Measurements from ENCODE around the gene MCF2L2. TPM values are rescaled to one million over a fixed set of nuclear protein-coding genes. Genes with fewer than 3 reads are reported as not detected.

MCF2L2 gene
- total RNA-seq, 2 experiments from 2014 or later, result 6.5 to 8.2 TPM

DNA sequence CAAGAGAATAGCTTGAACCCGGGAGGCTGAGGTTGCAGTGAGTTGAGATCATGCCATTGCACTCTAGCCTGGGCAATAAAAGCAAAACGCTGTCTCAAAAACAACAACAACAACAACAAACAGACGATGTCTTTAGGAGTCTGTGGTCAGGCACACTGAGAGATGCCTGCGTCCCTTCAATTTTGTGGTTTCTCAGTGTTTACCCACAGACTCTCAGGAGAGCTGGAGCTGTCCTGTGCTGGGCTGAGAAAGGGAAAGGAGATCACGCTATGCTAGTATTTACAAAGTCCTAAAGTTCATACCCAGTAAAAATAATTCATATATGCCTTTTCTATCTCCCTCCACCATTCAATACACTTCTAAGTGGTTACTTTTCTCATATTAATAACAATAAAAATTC is 272.2 kb downstream of the MCF2L2 start:
- Mint-ChIP-seq H3K9me3 (no peaks in the 10 kb centered on the region), H3K4me1 (peaks cover 22% of the 10 kb centered on the region), H3K27ac (no peak overlapping the region), H3K36me3 (peaks cover 23% of the 10 kb centered on the region), H3K27me3 (no peaks in the 10 kb centered on the region), H3K4me3 (no peak overlapping the region)
- no peak for ATAC-seq (ENCODE audit: low read depth)
- POLR2A ChIA-PET, result no interaction called here
- no peak for DNase-seq

DNA sequence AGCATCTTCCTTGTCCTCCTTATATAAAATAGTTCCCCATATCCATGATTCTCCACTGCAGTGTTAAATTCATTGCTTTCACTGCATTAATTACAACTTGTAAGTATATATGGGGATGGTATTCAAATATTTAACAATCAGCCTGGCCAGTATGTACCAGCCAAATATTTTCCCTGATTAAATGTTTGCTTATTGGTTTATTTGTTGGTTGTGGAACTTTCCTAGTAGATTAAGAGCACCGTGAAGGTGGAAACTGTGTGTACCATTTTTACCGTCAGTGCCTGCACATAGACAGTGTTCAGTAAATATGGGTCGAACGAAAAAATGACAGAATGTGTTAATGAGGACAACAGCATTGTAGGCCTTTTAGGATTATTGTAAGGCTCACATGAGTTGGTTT is 272.9 kb downstream of the MCF2L2 start:
- no peaks in the 10 kb centered on the region for H3K27me3 Mint-ChIP-seq
- H3K36me3 Mint-ChIP-seq, result peaks cover 26% of the 10 kb centered on the region
- no peaks in the 10 kb centered on the region for H3K9me3 Mint-ChIP-seq
- no peak for DNase-seq
- ATAC-seq (ENCODE audit: low read depth), result no peak
- H3K27ac Mint-ChIP-seq, result no peak overlapping the region
- H3K4me3 Mint-ChIP-seq, result no peak overlapping the region
- POLR2A ChIA-PET, result no interaction called here
- H3K4me1 Mint-ChIP-seq, result peaks cover 20% of the 10 kb centered on the region

DNA sequence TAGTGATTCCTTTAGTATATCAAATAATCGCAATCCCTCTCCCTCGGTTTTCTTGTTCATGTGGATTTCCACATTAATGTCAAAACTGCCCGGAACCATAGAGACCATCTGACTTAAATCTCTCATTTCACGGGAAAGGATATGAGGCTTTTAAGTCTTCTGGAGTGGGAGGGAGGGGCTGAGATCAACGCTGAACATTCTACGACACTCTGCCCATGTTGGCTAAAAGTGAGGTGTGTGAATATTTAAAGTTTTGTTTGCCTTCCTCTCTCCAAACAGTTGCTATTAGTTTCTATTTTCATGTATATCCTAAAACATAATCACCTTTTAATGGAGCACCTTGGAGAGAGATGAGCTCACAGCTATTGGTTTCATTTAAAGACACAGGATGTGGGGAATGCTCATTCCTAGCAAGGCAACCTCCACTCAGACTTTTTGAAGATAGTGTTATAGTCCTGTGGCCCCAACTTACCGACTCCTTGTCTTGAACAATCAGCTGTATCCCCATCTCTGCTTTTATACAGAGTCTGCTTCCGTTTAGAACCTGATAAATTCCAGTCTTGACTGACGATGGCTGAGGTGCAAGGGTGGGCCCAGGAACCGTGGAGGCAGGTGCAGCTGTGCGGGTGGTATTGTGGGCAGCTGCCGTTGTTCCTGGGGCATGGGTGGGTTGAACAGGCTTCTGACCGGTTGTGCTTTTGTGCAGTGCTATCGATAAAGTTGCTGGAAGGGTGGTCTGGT is 275.0 kb downstream of the MCF2L2 start:
- Mint-ChIP-seq H3K27me3 (no peaks in the 10 kb centered on the region), H3K9me3 (no peaks in the 10 kb centered on the region), H3K4me3 (no peak overlapping the region), H3K4me1 (no peaks in the 10 kb centered on the region), H3K36me3 (peaks cover 32% of the 10 kb centered on the region), H3K27ac (no peak overlapping the region)
- POLR2A ChIA-PET, result no interaction called here
- ATAC-seq (ENCODE audit: low read depth) (no peak), DNase-seq (no peak)

DNA sequence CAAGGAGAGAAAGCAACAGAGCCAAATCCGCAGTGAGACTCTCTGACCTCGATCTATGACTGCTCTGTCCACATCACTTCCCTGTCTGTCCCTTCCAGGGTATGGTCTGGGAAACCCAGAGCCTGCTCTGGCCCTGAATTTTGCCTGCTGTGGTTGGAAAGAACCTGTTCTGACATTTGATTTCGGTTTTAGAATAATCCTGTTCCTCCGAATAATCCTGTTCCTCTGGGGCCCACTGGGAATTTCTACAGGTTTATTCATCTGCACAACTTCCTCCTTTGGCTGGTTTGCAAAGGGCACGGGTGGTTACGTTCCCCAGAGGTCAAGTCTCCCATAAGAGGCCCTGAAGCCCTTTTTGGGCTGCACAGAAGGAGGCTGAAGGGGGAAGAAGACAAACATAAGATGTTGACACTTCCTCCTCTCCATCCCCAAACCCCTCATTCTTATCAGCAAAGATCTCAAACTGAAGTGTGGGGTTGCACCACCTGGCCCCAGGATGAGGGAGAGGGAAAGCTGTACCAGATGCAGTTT is 276.5 kb downstream of the MCF2L2 start:
- no peaks in the 10 kb centered on the region for H3K9me3 Mint-ChIP-seq
- H3K4me3 Mint-ChIP-seq, result no peak overlapping the region
- no peaks in the 10 kb centered on the region for H3K4me1 Mint-ChIP-seq
- no peak for ATAC-seq (ENCODE audit: low read depth)
- H3K27me3 Mint-ChIP-seq, result no peaks in the 10 kb centered on the region
- POLR2A ChIA-PET, result no interaction called here
- H3K36me3 Mint-ChIP-seq, result peaks cover 27% of the 10 kb centered on the region
- no peak overlapping the region for H3K27ac Mint-ChIP-seq
- no peak for DNase-seq

DNA sequence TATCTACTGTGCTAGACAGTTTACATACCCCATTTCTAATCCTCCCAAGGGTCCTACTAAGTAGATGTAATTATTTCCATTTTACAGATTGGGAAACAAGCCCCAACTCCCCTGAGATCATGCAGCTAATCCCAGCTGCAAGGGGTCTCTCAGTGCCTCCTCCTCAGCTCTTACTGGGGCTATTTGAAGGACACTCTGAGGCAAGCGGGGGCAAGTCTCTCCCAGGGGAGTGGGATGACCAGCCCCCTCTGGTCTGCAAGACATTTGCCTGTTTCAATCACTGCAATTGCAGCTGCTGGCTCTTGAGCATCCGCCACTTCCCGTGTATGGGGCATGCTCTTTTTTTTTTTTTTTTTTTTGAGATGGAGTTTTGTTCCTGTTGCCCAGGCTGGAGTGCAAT is 277.3 kb downstream of the MCF2L2 start:
- POLR2A ChIA-PET, result interaction anchor here (0.6 kb wide), 1 partner anchor 299 kb away, joined by 3 read pairs; no protein-coding TSS in a partner anchor
- no peak overlapping the region for H3K27ac Mint-ChIP-seq

DNA sequence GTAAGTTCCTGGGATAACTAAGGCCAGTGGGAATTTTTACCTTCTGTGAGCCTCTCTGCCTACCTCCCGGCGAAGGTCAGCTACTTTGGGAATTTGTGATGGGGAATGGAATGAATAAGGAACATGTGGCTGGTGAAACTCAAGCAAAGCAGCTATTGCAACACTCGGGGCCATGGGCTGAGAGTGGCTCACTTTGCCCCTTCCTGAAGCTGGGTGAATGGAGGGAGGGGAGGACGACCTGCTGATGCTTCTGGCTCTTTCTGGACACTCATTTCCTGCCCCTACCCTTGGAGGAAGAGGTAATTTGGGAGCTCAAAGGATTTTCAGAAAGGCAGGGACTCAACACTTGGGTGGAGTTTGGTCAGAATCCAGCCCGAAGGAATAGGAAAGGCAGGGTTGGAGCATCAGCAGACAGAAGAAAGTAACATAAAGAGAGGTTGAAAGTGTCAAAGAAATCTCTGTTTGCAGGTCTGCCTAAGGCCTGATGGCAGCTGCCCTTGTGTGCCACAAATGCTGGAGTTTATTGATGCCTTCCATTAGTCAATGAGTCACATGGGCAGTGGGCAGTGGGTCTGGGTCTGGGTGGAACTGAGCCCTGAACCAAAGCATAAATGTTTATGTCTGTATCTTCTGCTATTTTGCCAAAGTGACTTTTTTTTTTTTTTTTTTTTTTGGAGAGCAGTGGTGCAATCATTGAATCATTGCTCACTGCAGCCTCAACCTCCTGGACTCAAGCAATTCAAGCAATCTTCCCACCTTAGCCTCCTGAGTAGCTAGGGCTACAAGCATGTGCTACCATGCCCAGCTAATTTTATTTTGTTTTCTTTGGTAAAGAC is 278.3 kb downstream of the MCF2L2 start:
- H3K27ac Mint-ChIP-seq, result no peak overlapping the region
- H3K4me3 Mint-ChIP-seq, result no peak overlapping the region
- DNase-seq (no peak), ATAC-seq (ENCODE audit: low read depth) (no peak)
- H3K36me3 Mint-ChIP-seq, result peaks cover 27% of the 10 kb centered on the region
- H3K4me1 Mint-ChIP-seq, result no peaks in the 10 kb centered on the region
- POLR2A ChIA-PET, result interaction anchor here (0.6 kb wide), 1 partner anchor 300 kb away, joined by 3 read pairs; no protein-coding TSS in a partner anchor
- no peaks in the 10 kb centered on the region for H3K27me3 Mint-ChIP-seq
- H3K9me3 Mint-ChIP-seq, result no peaks in the 10 kb centered on the region

More for the DNA sequence above, 277.3 kb downstream of the MCF2L2 start:
- no peak overlapping the region for H3K4me3 Mint-ChIP-seq
- H3K36me3 Mint-ChIP-seq, result peaks cover 27% of the 10 kb centered on the region
- H3K4me1 Mint-ChIP-seq, result no peaks in the 10 kb centered on the region
- no peak for ATAC-seq (ENCODE audit: low read depth)
- no peaks in the 10 kb centered on the region for H3K27me3 Mint-ChIP-seq
- no peak for DNase-seq
- no peaks in the 10 kb centered on the region for H3K9me3 Mint-ChIP-seq

DNA sequence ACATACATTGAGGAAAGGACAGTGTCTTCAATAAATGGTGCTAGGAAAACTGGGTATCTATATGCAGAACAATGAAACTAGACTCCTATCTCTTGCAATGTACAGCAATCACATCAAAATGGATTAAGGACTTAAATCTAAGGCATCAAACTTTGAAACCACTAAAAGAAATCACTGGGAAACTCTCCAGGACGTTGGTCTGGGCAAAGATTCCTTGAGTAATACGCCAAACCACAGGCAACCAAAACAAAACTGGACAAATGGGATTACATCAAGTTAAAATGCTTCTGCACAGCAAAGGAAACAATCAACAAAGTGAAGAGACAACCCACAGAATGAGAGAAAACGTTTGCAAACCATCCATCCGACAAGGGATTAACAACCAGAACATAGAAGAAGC is 280.4 kb downstream of the MCF2L2 start:
- H3K4me1 Mint-ChIP-seq, result no peaks in the 10 kb centered on the region
- DNase-seq (no peak), ATAC-seq (ENCODE audit: low read depth) (no peak)
- no peaks in the 10 kb centered on the region for H3K27me3 Mint-ChIP-seq
- peaks cover 24% of the 10 kb centered on the region for H3K36me3 Mint-ChIP-seq
- no peak overlapping the region for H3K27ac Mint-ChIP-seq
- H3K4me3 Mint-ChIP-seq, result no peak overlapping the region
- POLR2A ChIA-PET, result no interaction called here
- H3K9me3 Mint-ChIP-seq, result no peaks in the 10 kb centered on the region

DNA sequence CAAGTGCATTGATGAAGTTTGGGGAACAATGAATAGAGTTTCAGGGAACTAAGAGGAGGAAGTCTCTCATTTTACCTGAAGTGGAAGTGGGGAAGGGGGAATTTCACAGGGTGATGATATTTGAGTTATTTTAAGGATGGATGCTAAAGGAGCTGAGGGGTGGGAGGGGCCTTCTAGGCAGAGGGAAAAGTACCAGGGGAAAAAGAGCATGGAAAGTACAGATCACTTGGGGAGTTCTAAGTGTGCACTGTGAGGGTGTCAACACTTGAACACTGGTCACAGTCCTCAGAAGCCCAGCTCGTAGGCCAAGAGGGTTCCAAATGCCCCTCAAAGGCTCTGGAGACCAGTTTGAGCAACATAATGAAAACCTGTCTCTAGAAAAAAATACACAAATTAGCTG is 284.1 kb downstream of the MCF2L2 start:
- H3K4me3 Mint-ChIP-seq, result no peak overlapping the region
- DNase-seq (no peak), ATAC-seq (ENCODE audit: low read depth) (no peak)
- POLR2A ChIA-PET, result no interaction called here
- peaks cover 19% of the 10 kb centered on the region for H3K36me3 Mint-ChIP-seq
- H3K4me1 Mint-ChIP-seq, result no peaks in the 10 kb centered on the region
- H3K27me3 Mint-ChIP-seq, result peaks cover 2% of the 10 kb centered on the region
- no peak overlapping the region for H3K27ac Mint-ChIP-seq
- no peaks in the 10 kb centered on the region for H3K9me3 Mint-ChIP-seq

DNA sequence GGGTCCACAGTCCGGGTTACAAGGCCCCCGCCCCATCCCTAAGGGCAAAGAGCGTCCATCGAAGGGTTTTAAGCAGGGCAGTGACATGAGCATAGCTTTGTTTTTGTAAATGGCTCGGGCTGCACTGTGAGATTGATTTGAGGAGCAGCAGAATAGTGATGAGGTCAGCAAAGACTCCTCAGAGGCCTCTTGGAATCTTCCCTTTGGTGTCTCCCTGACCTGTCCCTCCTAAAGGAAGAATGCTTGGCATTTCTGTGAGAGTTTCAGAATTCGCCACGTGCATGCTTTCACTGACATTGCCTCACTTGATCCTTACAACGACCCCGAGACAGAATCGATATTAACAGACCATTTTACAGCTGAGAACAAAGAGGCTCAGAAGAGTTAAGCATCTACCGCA is 286.2 kb downstream of the MCF2L2 start:
- ATAC-seq (ENCODE audit: low read depth) (no peak), DNase-seq (no peak)
- Mint-ChIP-seq H3K4me3 (no peak overlapping the region), H3K4me1 (no peaks in the 10 kb centered on the region), H3K36me3 (peaks cover 30% of the 10 kb centered on the region), H3K9me3 (no peaks in the 10 kb centered on the region), H3K27ac (no peak overlapping the region), H3K27me3 (peaks cover 2% of the 10 kb centered on the region)
- POLR2A ChIA-PET, result no interaction called here

DNA sequence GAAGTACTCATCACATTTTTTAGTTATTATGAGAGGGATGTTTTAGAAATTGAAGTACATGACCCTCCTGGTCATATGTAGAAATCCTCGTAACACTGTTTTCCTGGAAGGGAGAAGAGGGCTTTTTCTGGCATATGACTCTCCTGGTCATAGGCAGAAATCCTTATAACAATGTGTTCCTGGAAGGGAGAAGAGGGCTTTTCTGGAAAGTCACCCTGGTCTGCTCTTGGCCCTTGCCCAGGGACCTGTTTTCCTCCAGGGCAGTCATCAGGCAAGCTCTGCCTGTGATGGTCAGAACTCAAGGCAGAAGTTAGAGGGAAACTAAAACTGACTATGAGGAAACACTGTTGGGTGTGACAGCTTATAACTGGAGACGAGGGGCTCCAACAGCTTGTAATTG is 293.6 kb downstream of the MCF2L2 start:
- Mint-ChIP-seq H3K9me3 (peaks cover 3% of the 10 kb centered on the region), H3K27me3 (peaks cover 2% of the 10 kb centered on the region), H3K4me1 (peaks cover 3% of the 10 kb centered on the region), H3K4me3 (no peak overlapping the region), H3K36me3 (peaks cover 67% of the 10 kb centered on the region), H3K27ac (no peak overlapping the region)
- POLR2A ChIA-PET, result no interaction called here
- DNase-seq (no peak), ATAC-seq (ENCODE audit: low read depth) (no peak)

DNA sequence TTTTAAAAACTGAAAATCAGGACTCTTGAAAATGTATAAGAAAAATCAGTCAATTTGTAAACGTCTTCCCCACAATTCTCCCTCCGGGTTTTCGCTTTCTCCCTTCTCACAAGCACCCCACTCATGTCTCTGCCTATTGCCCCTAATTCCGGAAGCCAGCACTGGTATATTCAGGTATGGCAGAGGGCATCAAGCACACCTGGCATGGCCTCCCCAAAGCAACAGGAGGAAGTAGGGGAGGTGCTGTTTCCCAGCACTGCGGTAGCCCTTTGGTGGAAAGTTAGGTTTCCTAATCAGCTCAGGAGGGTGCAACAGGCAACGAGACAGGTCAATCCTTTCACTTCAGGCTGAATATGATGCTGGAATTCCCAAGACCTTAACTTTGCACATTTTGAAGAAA is 296.0 kb downstream of the MCF2L2 start:
- H3K4me3 Mint-ChIP-seq, result no peak overlapping the region
- peaks cover 65% of the 10 kb centered on the region for H3K36me3 Mint-ChIP-seq
- POLR2A ChIA-PET, result no interaction called here

DNA sequence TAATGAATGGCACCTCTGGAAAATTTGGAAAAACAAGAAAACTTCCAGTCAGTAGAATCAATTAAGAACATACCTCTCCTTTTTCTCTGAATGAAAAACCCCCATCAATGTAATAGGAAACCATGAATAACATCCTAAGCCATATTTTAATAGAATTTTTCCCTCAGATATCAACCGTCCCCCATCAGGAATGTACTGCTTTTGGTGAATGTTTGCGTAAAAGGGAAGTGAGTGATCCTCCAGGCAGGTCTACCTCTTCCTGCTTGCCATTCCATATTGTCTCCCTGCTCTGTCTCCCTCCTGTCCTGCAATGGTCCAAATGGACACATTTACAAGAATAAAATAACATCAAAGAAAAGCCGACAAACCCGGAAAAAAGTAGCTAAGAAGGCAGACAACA is 296.7 kb downstream of the MCF2L2 start:
- peaks cover 8% of the 10 kb centered on the region for H3K9me3 Mint-ChIP-seq
- no peak overlapping the region for H3K4me3 Mint-ChIP-seq
- POLR2A ChIA-PET, result no interaction called here
- DNase-seq, result no peak
- H3K27me3 Mint-ChIP-seq, result peaks cover 2% of the 10 kb centered on the region
- H3K36me3 Mint-ChIP-seq, result peaks cover 64% of the 10 kb centered on the region
- ATAC-seq (ENCODE audit: low read depth), result no peak
- no peak overlapping the region for H3K27ac Mint-ChIP-seq
- peaks cover 3% of the 10 kb centered on the region for H3K4me1 Mint-ChIP-seq

More for the DNA sequence above, 296.0 kb downstream of the MCF2L2 start:
- Mint-ChIP-seq H3K27ac (no peak overlapping the region), H3K9me3 (peaks cover 8% of the 10 kb centered on the region), H3K27me3 (peaks cover 2% of the 10 kb centered on the region), H3K4me1 (peaks cover 3% of the 10 kb centered on the region)
- no peak for ATAC-seq (ENCODE audit: low read depth)
- no peak for DNase-seq

DNA sequence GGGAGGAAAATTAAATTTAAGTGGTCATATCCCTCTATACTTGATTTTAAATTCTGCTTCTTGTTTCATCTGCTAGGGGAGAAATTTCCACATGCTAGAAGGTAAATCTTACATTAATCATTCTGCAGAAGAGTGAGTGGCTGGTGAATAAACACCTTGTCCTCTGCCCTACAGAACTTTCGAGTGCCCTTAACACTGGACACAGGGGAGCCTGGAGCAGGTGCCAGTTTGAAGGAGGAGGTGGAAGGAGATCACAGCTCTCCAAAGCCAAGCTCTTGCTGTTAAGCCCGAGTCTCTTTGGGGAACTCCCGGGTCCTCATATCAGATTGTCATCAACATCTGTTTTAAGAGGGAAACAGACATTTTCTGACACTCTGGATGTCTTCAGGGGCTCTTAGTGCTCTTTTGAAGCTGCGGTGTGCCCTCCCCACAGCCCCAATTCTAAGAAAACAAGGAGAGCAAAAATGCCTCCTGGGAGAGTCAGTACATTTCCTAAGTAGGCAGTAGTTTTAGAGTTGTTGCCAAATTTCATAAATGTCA is 297.2 kb downstream of the MCF2L2 start:
- DNase-seq, result no peak
- ATAC-seq (ENCODE audit: low read depth), result no peak
- H3K27me3 Mint-ChIP-seq, result peaks cover 2% of the 10 kb centered on the region
- POLR2A ChIA-PET, result no interaction called here
- peaks cover 3% of the 10 kb centered on the region for H3K4me1 Mint-ChIP-seq
- H3K4me3 Mint-ChIP-seq, result no peak overlapping the region
- H3K9me3 Mint-ChIP-seq, result peaks cover 8% of the 10 kb centered on the region
- no peak overlapping the region for H3K27ac Mint-ChIP-seq
- H3K36me3 Mint-ChIP-seq, result peaks cover 64% of the 10 kb centered on the region

Data from activated naive CD8-positive, alpha-beta T cell treated with anti-CD3 and anti-CD28 coated beads, Interleukin-2, amount 10 ng/mL, durations not matched to agents 7 days and 5 days (primary cell).